Prostate gland (tissue), 2 donors: ENCODE data around the gene GYPE.
"Not testable (repeated sequence)": the region's sequence is repeated elsewhere in the genome, so short reads cannot be mapped to it uniquely, and the experiment has no call there.

Experiments used
- CTCF ChIP-seq, 4 experiments: fragments of 200-600 bp in 2 of 4; fragments of 450-650 bp in 2 of 4; sonication (generic) in 2 of 4; IDR thresholded peaks; 1 replicate in 3 of 4; 2 replicates in 1 of 4; pipeline ENCODE4 v1.5.1; 2016 to 2019; ENCODE audit warnings: antibody characterized with exemption in 4 of 4, mild to moderate bottlenecking in 2 of 4, moderate library complexity in 2 of 4
- POLR2A ChIP-seq: fragments of 450-650 bp; IDR thresholded peaks from one replicate; pipeline ENCODE4 v1.6.1; 2016; ENCODE audit warnings: antibody characterized with exemption, mild to moderate bottlenecking

GRCh38 chr4:143884965-143885364 is 20.4 kb downstream of the GYPE start:
- not testable (repeated sequence) for TF ChIP-seq CTCF (IDR thresholded peaks at IDR 0.05); POLR2A
